Body of pancreas (tissue), 4 donors: Measurements from ENCODE around the gene KCND2.

Experiments used
- CTCF ChIP-seq, 7 experiments: fragments of 450-650 bp in 4 of 7; fragments of 200-600 bp in 3 of 7; sonication (generic) in 3 of 7; IDR thresholded peaks; one replicate each; pipeline ENCODE4 v1.5.1; 2016 to 2019; ENCODE audit warnings: antibody characterized with exemption in 7 of 7
- POLR2A ChIP-seq, 3 donors: fragments of 450-650 bp; IDR thresholded peaks; one replicate each; pipeline ENCODE4 v1.6.1; 2016; ENCODE audit warnings: antibody characterized with exemption in 3 of 3, mild to moderate bottlenecking in 2 of 3

- no peak for TF ChIP-seq CTCF (IDR thresholded peaks at IDR 0.05)
- no peak for TF ChIP-seq POLR2A (IDR thresholded peaks at IDR 0.05)
These were observed 502.8 kb downstream of the KCND2 start for GRCh38 chr7:120775755-120776154.
